GM18519 (cell line): ENCODE data around the gene SYNC.
"Not testable (repeated sequence)": the region's sequence is repeated elsewhere in the genome, so short reads cannot be mapped to it uniquely, and the experiment has no call there.

Source experiments
- ATAC-seq: cut with Tn5 transposase; IDR thresholded peaks from one replicate; pipeline ENCODE4 v1.9.1; 2021; ENCODE audit warnings: mild to moderate bottlenecking, moderate library complexity; ENCODE audit not compliant: unreplicated experiment, low FRiP score

SYNC gene

DNA sequence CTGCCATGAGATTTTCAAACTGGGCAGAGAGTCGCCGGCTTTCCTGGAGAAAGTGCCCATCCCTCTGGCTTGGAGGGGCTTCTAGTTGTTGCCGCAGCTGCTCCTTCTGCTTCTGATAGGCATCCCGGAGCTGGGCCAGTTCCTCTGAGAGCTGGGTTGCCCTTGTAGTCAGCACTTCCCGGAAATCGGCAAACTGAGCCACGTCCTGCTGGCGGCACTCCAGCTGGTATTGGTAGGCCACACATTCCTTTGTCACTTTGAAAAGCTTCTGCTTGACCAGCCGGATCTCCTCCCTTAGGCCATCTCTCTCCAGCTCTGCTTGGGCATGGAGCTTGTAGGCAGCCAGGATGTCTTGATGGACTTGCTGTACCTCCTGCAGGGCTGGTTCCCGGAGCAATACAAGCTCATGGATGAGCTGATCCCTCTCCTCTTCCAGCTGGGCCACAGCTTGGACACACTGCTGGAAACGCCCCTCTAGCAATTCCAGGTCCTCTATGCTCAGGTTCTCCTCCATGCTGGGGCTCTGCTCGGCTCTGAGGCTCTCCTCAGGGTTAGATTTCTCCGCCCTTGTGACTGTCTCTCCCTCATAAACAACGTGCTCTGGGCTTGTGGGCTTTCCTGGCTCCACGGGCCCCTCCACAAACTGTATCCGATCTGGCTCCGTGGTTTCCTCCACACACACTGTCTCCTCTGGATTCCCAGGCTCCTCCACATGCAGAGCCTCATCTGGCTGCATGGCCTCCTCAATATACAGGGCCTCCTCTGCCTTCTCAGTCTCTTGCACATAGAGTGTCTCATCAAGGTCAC, 7.3 kb downstream of the SYNC start:
- no peak for ATAC-seq

DNA sequence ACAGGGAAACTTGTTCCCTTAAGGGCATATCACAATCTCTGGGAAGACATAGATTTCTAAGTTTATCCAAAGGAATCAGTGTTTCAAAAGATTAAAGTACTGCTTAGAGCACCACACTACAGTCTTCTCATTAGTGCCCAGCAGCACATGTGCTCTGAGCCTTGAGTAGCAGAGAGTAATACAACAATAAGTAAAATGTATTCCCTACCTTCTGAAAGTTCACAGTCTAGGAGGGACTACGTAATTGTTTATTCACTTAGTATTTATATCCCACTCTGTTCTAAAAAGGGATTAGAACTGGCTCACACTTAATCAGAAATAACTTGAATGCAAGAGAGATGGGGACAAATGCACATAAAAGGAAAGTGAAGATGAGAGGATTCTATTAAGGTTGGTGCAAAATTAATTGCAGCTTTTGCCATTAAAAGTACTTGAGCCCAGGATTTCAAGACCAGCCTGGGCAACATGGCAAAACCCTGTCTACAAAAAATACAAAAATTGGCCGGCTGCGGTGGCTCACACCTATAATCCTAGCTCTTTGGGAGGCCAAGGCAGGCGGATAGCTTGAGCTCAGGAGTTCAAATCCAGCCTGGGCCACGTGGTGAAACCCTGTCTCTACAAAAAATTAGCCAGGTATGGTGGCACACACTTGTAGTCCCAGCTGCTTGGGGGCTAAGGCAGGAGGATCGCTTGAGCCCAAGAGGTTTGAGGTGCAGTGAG, 9.0 kb downstream of the SYNC start:
- ATAC-seq, result no peak

DNA sequence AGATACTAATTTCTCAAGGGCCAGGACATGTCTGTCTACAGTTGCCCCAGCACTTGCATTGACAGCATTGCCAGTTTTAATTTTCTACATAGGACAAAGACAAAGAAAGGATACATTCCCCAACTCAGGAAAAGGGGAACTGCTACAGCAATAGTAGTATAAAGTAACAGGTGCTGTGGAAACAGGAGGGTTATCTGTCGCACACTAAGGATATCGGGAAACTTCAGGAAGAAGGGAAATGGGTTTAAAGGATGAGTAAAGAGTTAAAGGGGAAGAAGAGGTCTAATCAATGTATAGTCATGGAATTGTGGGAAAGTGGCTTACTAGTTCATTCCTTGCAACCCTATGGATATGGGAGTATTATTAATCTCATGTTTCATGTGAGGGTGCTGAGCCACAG, 16.2 kb downstream of the SYNC start:
- no peak for ATAC-seq

DNA sequence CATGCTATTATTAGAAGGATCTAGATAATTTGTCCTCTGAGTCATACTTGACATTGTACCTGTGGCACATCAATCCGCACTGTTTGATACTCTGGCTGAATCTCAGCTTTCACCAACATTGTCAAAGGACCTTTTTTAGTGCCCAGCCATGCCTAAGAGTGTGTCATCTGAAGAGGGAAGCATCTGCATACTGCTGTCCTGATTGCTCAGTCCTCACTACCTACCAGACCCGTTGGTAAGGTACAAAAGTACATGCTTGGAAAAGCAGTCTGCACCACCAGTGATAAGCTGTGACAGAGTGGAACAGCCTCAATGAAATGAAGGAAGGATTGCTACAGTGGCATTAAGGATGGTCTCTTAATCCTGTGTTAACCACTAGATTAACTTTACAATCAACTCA, 17.1 kb downstream of the SYNC start:
- no peak for ATAC-seq

DNA sequence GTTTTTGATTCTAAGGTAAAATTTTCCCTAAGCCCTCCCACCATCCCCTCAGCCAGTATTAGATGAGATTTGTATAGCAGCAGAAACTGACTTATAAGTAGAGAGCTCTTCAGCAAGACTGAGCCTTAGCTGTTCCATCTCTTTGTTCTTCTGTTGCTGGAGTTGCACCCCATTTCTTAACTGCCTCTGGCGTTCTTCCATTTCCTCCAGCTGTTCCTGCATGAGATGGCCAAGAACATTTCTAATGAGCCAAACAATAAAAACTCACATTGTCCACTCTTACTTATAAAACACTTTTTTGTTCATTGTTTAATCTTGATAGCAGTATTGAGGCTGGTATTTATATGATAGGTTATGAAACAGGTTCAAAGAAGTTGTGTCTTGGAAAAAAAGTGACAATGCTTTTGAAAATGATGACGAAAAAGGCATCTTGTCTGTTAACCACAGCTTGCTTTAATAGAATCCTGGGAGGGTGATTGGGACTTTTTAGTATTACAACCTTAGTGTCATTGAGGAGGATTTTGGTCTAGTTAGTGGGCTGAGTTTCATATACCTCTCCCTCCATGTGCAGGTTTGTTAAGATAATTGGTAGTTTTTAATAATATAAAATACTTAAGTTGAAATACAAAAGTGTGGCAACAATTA, 18.3 kb downstream of the SYNC start:
- ATAC-seq, result no peak

DNA sequence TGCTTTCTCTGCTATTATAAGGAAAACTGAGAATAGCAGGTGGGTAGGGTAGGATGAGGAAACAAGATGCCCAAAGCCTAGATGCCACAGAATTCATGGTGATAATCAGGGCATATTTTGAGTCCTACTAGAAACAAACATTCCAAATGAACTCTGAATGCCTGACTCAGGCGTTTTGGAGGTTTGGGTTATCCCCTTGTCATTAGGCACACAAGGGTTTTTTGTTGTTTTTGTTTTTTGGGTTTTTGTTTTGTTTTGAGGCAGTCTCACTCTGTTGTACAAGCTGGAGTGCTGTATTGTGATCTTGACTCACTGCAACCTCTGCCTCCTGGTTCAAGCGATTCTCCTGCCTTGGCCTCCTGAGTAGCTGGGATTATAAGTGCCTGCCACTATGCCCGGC, 19.2 kb downstream of the SYNC start:
- no peak for ATAC-seq

DNA sequence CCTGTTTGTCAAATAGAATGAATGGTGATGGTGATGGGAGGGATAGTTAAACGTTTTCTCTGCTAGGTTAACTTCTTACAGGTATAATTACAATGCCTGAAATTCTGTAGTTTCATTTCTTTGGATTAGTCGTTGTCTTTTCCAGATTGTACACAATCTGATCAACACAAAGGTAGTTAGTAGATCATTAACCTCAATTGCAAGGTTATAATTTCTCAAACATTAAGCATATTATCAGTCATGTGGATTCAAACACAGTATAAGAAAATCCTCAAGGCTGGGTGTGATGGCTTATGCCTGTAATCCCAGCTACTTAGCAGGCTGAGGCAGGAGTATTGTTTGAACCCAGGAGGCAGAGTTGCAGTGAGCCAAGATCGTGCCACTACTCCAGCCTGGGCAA, 20.6 kb downstream of the SYNC start:
- no peak for ATAC-seq

DNA sequence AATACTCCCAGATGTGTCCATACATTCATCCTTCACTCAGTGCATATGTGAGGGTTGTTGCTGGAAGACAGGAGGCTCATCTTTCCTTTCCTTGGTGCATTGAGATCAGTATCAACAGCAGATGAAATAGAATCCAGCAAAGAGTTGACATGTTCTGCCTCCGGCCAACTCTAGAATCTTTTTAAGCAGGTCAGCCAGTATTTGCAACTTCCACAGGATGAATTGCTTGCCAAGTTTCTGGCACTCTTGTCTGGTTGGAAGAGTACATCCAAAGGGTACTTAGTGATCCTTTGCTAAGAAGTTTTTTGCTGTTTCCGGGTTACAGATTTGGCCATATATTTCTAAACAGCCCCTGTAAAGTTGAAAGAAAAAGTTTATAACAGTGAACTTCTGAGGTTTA, 21.1 kb downstream of the SYNC start:
- ATAC-seq, result no peak

DNA sequence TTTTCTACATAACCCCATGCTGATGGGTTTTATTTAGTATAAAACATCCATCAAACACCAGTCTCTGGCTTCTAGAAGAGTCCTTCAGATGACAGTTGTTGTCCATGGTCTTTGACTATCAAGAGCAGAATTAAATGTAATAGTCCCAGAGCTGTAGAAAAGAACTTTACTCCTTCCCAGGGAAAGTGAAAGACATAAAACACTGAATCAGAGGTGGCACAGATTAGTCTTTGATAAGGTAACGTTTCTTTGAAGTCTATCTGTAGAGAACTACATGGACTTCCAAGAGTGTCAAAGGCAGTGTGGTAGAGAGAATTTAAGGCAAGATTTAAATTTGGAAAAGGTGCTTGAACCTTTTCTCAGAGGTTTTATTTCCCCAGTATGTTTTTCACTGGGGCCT, 21.9 kb downstream of the SYNC start:
- no peak for ATAC-seq

DNA sequence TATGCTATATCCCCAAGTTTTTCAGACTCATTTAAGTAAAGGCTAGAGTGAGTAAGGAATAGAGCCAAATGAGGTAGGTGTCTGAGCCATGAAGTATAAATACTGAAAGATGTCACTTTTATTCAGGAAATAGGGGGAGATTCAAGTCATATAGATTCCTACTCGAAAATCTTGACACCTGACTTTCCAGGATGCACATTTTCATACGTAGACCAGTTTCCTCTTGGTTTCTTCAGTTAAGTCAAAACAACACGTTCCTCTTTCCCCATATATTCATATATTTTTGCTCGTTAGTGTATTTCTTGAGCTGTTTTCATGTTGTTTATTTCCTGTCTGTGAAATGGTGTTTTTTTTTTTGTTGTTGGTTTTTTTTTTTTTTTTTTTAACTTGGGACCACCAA, 22.6 kb downstream of the SYNC start:
- not testable (repeated sequence) for ATAC-seq

DNA sequence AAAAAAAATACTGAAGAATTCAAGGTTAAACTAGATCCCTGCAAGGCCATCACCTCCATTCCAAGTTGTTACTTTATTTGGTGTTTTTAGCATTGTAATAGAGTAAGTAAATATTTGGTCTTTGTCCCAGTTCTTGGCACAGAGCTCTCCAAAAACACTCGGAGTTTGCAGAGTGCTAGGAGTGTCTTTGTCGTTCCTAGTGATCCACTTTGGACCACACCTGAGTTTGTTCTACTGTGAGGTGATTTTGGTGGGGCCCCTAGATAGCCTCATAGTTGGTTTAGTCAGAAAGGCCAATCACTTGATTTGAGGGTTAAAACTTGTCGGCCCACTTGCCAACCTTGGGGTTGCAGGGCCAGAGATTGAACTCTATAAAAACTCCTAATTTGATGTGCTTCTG, 25.6 kb downstream of the SYNC start:
- no peak for ATAC-seq

DNA sequence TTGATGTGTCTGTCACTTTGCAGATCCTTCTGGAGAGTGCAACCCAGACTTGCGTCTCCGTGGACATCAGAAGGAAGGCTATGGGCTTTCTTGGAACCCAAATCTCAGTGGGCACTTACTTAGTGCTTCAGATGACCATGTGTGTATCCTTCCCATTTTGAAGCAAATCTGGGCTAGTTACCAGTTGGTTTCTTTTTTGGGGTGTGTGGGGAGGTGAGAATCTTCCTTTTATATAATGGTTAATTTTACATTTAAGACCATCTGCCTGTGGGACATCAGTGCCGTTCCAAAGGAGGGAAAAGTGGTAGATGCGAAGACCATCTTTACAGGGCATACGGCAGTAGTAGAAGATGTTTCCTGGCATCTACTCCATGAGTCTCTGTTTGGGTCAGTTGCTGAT, 33.9 kb downstream of the SYNC start:
- ATAC-seq, result not testable (repeated sequence)

DNA sequence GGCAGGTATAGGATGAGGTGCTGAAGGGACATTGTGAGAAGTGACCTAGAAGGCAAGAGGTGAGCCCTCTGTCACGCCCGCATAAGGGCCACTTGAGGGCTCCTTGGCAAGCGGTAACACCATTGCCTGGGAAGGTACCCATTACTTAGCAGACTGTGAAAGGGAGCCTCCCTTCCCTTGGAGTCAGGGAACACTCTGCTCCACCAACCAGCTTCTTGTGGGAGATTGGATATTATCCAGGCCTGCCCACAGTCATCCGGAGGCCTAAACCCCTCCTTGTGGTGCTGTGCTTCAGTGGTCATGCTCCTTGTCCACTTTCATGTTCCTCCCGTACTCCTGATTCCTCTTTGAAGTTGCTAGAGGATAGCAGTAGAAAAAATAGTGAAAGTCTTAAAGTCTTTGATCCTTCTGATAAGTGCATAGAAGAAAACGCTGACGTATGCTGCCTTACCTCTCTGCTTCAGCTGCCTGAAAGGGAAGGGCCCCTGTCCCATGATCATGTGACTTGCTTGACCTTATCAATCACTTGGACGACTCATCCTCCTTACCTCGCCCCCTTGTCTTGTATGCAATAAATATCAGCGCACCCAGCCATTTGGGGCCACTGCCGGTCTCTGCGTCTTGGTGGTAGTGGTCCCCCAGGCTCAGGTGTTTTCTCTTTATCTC, 35.5 kb downstream of the SYNC start:
- no peak for ATAC-seq

DNA sequence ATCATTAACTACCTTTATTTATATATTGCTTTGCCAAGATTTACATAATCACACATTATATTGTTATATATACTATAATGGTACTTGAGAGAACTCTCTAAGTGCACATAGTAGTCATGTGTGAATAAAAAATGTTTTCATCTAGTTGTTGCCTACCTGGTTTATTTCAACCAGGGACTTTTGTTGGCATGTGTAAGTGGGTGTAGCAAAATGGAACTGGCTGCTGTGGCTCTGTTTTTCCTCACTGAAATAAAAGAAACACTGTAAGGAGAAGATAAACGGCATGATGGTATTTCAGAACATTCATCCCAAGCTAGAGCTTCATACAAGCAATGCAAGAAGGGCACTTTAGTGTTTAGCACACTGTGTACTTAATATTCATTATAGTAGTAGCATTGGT, 36.7 kb downstream of the SYNC start:
- no peak for ATAC-seq

DNA sequence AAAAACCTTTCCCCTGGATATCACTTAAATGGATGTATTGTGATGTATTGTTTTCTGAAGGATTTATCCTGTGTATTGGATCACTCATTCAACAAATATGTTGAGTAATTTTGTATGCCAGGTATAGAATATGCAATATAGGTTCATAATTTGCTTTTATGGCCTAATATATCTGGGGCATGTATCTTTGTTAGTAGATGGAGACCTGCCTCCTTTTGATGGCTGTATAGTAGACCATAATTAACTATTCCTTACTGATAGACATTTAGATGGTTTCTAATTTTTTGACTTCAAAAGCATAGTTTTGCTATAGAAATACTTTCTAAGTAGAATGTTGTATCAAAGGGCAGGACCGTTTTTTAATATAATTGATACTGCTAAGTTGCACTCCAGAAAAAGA, 43.0 kb downstream of the SYNC start:
- ATAC-seq, result no peak

DNA sequence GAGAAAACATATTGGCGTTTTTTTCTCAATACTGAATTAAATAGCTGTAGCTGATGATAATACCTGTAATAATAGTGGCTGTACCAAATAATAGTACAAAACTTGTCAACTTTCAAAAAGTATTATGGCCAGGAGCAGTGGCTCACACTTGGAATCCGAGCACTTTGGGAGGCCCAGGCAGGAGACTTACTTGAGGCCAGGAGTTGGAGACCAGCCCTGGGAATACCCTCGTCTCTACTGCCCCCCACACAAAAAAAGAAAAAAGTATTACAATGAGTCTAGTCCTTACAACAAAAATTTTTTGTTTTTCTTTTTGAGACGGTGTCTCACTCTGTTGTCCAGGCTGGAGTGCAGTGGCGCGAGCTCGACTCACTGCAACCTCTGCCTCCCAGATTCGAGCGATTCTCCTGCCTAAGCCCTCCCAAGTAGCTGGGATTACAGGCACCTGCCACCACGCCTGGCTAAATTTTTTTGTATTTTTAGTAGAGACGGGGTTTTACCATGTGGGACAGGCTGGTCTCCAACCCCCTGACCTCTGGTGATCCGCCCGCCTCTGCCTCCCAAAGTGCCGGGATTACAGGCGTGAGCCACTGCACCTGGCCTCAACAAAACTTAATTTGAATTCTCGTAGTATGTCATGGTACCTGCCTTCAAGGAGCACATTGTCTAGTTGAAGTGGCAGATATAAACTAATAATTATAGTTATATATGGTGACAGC, 50.2 kb downstream of the SYNC start:
- ATAC-seq, result no peak

DNA sequence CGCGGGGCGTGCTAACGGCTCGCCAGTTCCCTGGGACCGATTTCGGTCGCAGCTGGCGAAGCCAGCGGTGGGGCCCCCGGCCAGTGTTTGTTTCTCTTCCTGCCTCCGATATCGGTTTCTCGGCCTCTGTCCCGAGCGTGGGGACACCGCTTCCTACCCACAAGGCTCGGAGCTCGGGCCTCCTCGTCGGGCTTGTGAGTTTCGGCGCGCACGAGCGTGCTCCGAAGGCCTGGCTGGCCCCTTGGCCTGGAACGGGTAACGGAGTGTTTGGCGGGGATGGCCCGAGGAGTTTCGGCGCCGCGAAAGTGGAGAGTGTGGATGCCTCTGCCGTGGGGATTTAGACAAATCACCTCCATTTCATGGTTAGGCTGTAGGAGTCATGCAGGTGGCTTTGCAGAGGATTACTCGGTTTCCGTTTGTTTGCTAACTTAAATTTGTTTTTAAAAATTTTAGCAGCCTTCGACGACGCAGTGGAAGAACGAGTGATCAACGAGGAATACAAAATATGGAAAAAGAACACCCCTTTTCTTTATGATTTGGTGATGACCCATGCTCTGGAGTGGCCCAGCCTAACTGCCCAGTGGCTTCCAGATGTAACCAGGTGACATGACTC, 51.0 kb downstream of the SYNC start:
- no peak for ATAC-seq

DNA sequence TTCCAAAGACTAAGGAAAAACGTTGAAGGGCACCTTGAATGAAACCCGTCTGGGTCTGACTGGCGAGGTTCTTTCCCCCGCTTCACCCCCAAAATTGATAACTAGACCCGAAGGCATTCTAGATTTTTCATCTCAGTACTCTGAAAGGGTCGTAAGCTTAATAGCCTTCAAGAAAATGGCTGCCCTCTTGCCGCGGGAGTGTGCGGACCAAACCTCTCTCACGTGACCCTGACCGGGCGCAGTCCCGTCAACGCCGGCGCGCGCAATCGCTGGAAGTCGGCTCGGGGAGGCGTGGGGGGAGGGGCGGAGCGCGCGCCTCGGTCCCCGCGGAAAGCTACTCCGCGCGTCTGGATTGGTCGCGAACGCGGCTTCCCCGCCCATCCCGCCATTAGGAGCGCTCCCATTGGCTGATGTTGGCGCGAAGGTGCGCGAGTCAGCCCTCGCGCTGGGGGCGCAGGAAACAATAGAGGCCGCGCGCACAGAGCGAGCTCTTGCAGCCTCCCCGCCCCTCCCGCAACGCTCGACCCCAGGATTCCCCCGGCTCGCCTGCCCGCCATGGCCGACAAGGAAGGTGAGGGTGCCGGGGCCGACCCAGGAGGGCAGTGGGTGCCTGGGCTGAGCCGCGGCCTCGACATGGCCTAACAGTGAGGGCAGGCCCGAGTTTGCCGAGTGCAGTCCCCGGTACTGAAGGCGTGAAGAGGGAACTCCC, 51.7 kb downstream of the SYNC start, which contains the start of gene RBBP4:
RBBP4 (plus strand) TSS at position 457 of the 709 bp plus-strand sequence; CDS start at position 556, 99 bp downstream.
- peak; percentile 68 for ATAC-seq

DNA sequence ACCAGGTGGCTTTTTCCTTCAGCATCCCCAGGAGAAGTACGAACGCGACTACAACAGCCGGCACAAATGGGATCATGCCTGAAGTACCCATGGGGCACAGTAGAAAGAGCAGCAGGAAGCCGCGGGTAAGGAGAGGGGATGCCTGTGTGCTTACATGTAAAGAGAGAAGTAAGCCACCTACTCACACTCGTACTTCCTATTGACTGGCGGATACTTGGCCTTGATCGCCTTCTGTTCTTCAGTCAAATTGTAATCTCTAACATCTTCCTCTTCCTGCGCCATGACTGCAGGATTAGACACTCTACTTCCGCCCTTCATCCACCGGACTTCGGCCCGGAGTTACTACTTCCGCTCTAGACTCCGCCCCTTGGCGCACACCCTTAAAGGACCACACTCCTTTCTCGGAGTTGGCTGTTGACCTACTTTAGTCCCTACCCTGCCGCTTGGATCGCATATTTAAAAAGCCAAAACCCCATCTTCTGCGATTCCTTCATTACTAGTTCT, 52.3 kb downstream of the SYNC start, which contains the start of gene ZBTB8OS:
ZBTB8OS (minus strand) TSS at position 303 of the 504 bp plus-strand sequence; CDS start at position 282, 21 bp downstream.
- ATAC-seq, result peak; percentile 41
